Measurements from ENCODE around the gene SHLD1.

SHLD1 gene

GRCh38 chr20:5862703-5863039 lies 112.5 kb downstream of the SHLD1 start:
- DNase-seq: no peak

GRCh38 chr20:5863040-5863833 lies 113.0 kb downstream of the SHLD1 start:
- DNase-seq: peak; percentile 35

GRCh38 chr20:5864428-5864827 lies 114.2 kb downstream of the SHLD1 start:
- DNase-seq: no peak

- DNase-seq: no peak
Measured at GRCh38 chr20:5864873-5865587, 114.8 kb downstream of the SHLD1 start.

GRCh38 chr20:5865604-5866003 lies 115.4 kb downstream of the SHLD1 start:
- DNase-seq: no peak

GRCh38 chr20:5870568-5870981 lies 120.4 kb downstream of the SHLD1 start:
- DNase-seq: no peak

- DNase-seq: no peak
Measured at GRCh38 chr20:5871459-5872410, 121.5 kb downstream of the SHLD1 start.

GRCh38 chr20:5877128-5877527 lies 126.9 kb downstream of the SHLD1 start:
- DNase-seq: no peak

- no peak for DNase-seq
Measured at GRCh38 chr20:5880326-5880725, 130.1 kb downstream of the SHLD1 start.

GRCh38 chr20:5881703-5882102 lies 131.5 kb downstream of the SHLD1 start:
- no peak for DNase-seq

GRCh38 chr20:5882166-5882565 lies 132.0 kb downstream of the SHLD1 start:
- no peak for DNase-seq

GRCh38 chr20:5884465-5885335 lies 134.5 kb downstream of the SHLD1 start:
- no peak for DNase-seq

GRCh38 chr20:5885866-5886265 lies 135.7 kb downstream of the SHLD1 start:
- no peak for DNase-seq

- DNase-seq: no peak
Measured at GRCh38 chr20:5886788-5887187, 136.6 kb downstream of the SHLD1 start.

- DNase-seq: no peak
Measured at GRCh38 chr20:5887386-5887785, 137.2 kb downstream of the SHLD1 start.

GRCh38 chr20:5888041-5888440 lies 137.8 kb downstream of the SHLD1 start:
- DNase-seq: no peak

GRCh38 chr20:5890773-5891441 lies 140.7 kb downstream of the SHLD1 start:
- DNase-seq: no peak

GRCh38 chr20:5893052-5893451 lies 142.9 kb downstream of the SHLD1 start:
- DNase-seq: no peak

GRCh38 chr20:5893621-5894020 lies 143.4 kb downstream of the SHLD1 start:
- no peak for DNase-seq

- DNase-seq: no peak
Measured at GRCh38 chr20:5895626-5896025, 145.4 kb downstream of the SHLD1 start.

- no peak for DNase-seq
Measured at GRCh38 chr20:5899444-5899843, 149.2 kb downstream of the SHLD1 start.

GRCh38 chr20:5900908-5901307 lies 150.7 kb downstream of the SHLD1 start:
- DNase-seq: no peak

Measured in 8988T (cell line).